HEK293T (cell line): Measurements from ENCODE around the gene TRIM59.

Experiments used
- BHLHE40 ChIP-seq: fragments of 450-650 bp; IDR thresholded peaks from 2 replicates; pipeline ENCODE4 v1.6.1; 2016; ENCODE audit warnings: mild to moderate bottlenecking, moderate library complexity, borderline replicate concordance
- CTBP1 ChIP-seq: fragments of 450-650 bp; IDR thresholded peaks from 2 replicates; pipeline ENCODE4 v1.6.1; 2016; ENCODE audit warnings: borderline replicate concordance
- FOXK2 ChIP-seq: fragments of 450-650 bp; IDR thresholded peaks from 2 replicates; pipeline ENCODE4 v1.6.1; 2016; ENCODE audit warnings: mild to moderate bottlenecking
- FOXM1 ChIP-seq: fragments of 450-650 bp; IDR thresholded peaks from 2 replicates; pipeline ENCODE4 v1.6.1; 2017; ENCODE audit warnings: mild to moderate bottlenecking, borderline replicate concordance
- PKNOX1 ChIP-seq: fragments of 450-650 bp; IDR thresholded peaks from 2 replicates; pipeline ENCODE4 v1.6.1; 2016
- SP1 ChIP-seq: fragments of 450-650 bp; IDR thresholded peaks from 2 replicates; pipeline ENCODE4 v1.6.1; 2017
- TARDBP ChIP-seq: fragments of 450-650 bp; IDR thresholded peaks from 2 replicates; pipeline ENCODE4 v1.6.1; 2016

GRCh38 chr3:160403796-160404470 lies 45.7 kb downstream of the TRIM59 start:
- TF ChIP-seq SP1 (no peak), TARDBP (no peak), BHLHE40 (no peak), CTBP1 (no peak), FOXK2 (no peak), PKNOX1 (no peak), FOXM1 (no peak)
